Activated CD4-positive, CD25-positive, alpha-beta regulatory T cell (primary cell): ENCODE measurements around the gene SEPTIN7.
A peak's percentile ranks its signal among the peaks of the same experiment; 100 is the strongest.

Experiments used
- DNase-seq, 4 experiments: peaks; one replicate each; lab custom pipeline; 2025; lab: John Stamatoyannopoulos, UW

SEPTIN7 gene

DNA sequence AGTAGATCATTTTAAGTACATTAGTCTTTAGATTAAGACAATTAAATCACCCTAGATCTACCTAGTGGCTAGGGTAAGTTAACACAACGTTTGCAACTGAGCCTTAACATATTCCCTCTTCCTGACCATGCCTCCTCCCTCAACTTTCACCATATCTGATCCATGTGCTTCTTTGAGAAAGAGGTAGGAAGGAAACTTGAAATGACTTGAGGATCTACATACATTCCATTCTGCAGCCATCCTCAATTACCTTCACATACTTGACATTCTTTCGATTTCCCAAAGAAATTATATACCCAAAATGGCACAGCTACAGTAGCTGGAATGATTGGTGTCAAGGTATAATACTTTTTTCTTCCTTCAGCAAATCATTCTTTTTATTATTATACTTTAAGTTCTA is 12.9 kb upstream of the SEPTIN7 start:
- no peak for DNase-seq

DNA sequence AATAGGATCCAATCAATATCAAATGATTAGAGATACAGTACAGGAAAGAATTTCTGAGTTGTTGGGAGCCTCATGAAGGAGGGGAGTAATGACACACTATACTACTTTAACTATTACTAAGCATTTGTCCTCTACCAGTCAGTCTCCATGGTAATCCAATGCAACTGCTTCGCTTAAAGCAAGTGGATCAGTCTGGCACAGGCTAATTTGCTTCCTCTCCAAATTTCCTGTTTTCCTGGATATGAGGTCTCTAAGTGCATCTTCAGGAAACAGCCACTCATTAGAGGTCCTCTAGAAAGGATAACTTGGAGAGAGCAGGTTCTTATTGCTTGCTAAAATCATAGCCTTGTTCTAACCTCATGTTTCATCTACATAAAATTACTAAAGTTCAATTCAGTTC is 8.4 kb upstream of the SEPTIN7 start:
- DNase-seq, result no peak

DNA sequence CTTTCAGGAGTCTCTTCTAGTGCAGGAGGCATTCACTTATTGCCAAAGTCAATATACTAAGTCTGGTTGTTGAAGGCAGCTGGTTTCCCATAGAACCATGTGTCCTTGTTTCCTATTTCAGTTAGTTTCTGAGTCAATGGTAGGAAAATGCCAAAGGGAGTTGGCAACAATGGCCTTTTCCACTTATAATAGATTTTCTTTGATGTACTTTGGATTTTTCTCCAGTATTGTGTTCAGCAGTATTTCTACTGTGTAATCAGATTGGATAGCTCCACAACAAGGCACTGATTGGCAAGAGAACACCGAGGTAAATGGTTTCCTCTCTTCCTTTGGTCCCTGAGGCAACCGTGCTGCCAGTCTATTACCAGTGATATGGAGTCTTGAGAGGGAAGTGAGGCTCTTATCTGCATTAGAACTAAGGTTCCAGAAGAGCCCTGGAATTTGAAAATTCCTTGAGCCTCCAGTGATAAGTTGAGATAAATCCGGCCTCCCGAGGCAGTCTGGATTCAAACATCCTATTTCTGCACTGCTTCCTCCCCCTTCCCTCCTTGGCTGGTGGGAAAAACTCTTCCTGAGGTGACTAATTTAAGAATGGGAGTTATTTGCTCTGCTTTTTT is 7.9 kb upstream of the SEPTIN7 start:
- DNase-seq, result no peak

DNA sequence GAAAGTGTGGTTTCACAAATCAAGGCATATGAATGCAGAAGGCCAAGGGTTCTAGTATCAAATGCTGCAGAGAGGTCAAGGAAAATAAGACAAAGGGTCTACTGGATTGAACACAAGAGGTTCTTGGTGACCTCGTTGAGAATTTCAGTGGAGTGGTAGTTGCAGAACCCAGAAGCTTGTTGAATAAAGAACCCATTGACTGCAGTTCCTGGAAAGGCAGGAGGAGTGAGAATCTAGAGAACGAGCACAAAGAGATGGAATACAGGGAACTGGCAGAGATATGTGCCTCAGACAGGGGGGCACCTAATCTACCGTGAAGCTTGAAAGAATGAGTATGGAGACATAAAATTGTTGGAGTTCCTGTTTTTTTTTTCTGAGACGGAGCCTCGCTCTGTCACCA is 3.5 kb upstream of the SEPTIN7 start:
- no peak for DNase-seq

DNA sequence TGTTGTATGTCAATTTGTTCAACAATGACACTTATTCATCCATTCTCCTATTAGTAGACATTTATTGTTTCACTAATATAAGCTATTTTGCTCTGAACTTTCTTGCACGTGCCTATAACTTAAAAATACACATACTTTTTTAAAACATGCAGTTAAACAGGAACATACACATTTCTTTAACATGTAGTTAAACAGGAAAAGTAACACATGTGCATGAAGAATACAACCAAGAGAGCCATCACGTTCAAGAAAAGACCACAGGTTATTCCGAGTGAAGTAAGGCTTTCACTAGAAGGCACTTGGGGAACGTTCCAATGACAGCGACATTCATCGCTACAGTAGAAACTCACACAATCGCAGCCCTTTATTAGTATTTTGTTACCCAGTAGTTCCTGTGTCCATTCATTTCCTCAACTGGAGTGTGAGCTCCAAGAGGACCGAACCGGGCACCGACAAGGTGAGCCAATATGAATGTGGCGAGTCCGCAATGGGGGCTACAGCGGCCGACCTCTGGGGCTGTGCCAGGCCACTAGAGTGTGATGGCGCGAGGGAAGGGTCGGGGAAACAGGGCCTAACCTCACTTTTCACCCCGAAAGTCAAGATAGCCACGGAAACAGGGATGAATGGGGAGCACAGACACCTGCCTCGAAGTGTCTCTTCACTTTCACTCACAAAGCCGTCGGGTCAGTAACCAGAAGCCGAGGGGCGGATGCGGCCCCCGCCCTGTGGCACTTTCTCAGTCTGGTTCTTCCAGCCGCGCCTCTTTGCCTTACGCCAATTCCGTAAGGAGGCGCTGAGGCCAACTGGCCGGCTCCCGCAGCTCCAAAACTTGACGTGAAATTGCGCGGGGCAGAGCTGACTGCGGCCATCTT is 775 bp upstream of the SEPTIN7 start:
- peak in 3 of 4 experiments; percentile 68 to 73 (median 71) for DNase-seq

DNA sequence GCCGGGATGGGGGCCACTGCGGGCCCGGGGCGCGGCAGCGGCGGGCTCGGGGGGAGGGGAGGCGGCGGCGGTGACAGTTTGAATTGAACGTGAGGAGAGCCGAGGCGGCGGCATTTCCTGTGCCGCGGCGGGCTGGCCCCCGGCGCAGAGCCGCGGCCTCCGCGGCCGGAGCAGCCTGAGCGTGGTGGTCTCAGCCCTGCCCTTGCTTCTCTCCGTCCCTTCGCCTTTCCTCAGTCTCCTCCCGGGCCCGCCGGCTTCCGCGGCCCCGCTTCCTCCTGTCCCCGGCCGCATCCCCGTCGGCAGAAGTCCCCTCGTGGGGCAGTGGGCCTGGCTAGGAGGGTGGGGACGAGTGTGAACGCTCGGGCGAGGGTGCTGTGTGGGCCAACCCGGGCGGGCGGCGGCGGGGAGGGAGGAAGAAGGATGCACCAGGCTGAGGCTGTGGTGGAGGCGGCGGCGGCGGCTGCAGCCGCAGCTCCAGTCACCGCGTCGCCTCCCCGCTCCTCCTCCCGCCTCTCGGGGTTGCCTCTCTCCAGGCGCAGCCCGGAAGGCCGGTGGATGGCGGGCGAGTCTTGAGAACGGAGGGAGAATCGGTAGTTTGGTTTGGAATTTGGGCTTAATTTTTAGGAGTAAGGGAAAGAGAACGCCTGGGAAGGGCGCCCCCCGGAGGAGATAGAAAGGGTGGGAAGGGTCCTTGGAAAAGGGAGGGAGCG is 690 bp downstream of the SEPTIN7 start:
- DNase-seq, result peak; percentile 41 to 71 (median 52)

DNA sequence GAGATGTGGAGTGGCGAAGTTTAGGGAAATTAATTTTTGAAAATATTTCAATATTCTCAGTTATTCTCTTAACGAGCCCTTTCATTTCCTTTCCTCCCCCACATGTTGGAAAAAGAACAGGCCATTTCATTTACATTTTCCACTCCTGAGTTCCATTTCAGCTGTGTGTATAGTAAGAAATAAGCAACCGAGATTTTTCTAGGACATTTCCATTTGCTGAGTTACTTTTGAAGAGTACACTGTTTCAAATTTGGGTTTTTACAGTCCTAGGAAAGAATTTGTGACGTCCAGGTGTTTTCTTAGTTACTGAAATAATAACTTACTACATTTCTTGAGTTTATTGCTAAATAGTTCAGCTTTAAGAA is 1.2 kb downstream of the SEPTIN7 start:
- DNase-seq, result no peak

DNA sequence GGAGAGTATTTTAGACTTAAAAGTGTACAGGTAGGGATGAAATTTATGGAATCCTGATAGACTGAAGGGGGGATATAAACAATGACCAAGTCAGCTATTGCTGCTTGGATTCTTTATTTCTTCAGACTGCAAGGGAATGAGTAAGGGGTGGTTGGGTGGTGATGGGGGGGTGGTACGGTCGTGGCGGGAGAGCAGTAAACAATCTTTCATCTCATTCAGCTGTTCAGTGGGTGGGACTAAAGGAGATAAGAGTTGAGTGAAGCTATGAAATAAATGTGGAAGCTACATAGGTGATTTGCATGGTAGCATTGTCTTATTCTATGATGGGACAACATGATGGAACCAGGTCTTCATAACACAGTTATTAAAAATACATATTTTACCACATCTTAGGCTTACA is 1.8 kb downstream of the SEPTIN7 start:
- no peak for DNase-seq

DNA sequence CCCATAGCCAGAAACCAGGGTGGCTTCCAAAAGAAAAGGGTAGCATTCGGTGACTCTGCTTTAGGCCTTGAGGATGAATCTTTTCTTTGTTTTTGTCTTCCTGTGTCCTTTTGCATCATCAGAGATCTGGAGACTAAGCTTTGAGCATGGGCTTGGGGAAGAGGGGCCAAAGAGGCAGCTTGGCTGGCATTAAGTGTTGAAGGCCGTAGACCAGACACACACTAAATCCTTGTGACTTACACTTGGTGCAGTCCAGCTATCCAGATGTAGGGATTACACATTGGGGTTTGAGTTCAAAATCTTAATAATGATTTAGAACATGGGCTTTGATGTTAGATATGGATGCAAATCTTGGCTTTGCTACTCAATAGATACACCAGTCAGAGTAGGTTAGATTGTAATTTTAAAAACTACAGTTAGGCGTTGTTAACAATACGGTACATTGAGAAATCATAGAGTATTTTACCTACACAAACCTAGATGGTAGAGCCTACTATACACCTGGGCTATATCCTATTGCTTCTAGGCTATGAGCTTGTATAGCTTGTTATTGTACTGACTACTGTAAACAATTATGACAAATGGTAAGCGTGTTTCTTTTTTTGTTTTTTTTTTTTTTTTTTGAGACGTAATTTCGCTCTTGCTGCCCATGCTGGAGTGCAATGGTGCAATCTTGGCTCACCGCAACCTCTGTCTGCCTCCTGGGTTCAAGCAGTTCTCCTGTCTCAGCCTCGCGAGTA is 3.5 kb downstream of the SEPTIN7 start:
- no peak for DNase-seq

DNA sequence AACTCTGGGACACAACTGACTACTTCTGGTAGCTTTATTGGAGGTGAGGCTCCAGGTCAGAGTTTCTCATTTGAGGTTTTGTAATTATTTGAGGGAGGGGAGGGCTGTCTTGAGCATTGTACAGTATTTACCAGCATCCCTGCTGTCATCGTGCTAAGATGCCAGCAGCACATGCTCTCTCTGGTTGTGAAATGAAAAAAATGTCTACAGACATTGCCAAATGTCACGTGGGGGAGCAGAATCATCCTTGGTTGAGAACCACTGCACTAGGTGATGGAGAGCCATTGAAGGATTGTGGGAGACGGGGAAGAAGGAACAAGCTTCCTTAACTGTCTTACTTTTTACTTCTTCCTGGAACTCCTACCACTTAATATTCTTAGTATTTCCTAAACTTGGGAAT is 5.0 kb downstream of the SEPTIN7 start:
- DNase-seq, result no peak

DNA sequence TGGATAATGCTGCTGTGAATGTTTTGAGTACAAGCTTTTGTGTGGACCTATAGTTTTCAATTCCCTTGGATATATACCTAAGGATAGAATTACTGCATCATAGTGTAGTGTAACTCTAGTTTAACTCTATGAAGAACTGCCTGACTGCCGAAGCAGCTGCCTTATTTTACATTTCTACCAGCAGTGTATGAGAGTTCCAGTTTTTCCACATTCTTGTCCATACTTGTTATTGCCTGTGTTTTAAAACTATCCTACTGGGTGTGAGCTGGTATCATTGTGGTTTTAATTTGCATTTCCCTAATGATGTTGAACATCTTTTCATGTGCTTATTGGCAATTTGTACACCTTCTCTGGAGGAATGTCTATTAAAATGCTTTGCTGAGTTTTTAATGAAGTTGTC is 15.7 kb downstream of the SEPTIN7 start:
- DNase-seq, result no peak

DNA sequence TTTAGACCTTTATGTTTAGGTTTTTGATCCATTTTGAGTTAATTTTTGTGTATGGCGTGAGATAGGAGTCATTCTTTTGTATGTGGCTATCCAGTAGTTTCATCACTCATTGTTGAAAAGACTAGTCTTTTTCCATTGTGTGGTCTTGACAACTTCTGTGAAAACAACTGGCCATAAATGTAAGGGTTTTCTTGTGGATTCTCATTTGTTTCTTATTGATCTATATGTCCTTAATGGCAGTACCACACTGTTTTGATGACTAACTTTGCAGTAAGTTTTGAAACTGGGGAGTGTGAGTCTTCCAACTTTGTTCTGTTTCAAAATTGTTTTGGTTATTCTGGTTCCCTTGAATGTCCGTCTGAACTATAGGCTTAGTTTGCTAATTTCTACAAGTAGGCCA is 16.3 kb downstream of the SEPTIN7 start:
- DNase-seq, result no peak

DNA sequence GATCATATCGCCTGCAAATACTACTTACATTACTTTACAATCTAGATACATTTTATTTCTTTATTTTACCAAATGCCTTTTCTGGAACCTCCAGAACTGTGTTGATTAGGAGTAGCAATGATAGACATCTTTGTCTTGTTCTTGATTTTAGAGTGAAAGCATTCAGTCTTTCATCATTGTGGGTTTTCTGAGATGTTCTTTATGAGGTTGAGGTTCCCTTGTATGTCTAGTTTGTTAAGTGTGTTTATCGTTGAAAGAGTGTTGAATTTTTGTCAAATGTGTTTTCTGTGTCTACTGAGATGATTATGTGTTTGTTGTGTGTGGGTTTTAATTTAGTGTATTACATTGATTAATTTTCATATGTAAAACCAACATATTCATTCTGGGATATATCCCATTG is 17.1 kb downstream of the SEPTIN7 start:
- no peak for DNase-seq

DNA sequence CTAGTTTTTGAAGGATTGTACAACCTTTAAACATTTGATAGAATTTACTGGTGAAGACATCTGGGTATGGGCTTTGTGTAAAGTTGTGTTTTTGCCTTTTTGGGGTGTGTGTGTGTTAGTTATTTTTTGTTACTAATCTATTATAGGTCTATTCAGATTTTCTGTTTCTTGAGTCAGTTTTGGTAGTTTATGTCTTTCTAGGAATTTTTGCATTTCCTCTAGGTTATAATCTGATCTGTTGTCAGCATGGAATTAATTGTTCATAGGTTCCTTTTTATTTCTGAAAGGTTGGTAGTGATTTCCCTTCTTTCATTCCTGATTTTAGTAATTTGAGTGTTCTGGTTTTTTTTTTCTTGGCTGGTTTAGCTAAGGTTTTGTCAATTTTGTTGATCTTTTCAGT is 17.7 kb downstream of the SEPTIN7 start:
- DNase-seq, result no peak

DNA sequence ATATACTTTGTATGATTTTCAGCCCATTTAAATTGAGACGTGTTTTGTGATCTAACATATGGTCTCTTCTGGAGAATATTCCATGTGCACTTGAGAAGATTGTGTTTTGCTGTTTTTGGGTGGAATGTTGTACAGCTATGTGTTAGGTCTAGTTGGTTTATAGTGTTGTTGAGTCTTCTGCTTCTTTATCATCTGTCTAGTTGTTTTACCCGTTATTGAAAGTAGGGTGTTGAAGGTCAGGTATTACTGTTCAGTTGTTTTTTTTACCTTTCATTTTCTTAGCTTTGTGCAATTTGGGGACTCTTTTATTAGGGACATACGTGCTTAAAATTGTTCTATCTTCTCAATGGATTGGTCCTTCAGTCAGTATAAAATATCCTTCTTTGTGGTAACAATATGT is 18.5 kb downstream of the SEPTIN7 start:
- no peak for DNase-seq

DNA sequence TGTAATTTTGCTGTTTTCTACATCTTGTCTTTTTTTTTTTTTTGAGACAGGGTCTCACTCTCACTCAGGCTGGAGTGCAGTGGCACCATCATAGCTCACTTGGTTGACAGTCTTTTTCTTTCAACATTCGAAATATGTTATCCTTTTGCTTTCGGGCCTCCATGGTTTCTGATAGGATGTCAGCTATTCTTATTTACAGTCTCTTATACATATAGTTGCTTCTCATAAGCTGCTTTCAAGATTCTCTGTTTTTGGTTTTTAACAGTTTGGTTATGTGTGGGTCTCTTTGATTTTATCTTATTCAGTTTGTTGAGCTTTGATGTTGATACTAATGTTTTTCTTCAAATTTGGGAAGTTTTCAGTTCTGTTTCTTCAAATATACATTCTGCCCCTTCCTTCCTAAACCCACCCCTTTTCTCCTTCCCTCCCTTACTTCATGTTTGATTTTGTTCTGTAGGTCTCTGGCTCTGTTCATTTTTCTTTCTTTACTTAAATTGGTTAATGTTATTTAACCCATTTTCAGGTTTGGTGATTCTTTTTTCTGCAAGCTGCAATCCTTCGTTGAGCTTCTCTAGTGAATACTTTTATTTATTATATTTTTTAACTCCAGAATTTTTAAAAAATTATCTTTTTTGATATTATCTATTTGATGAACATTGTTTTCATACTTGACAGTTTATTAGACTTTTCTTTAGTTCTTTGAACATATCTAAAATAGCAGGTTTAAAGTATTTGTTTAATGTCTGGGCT is 19.3 kb downstream of the SEPTIN7 start:
- DNase-seq, result no peak

DNA sequence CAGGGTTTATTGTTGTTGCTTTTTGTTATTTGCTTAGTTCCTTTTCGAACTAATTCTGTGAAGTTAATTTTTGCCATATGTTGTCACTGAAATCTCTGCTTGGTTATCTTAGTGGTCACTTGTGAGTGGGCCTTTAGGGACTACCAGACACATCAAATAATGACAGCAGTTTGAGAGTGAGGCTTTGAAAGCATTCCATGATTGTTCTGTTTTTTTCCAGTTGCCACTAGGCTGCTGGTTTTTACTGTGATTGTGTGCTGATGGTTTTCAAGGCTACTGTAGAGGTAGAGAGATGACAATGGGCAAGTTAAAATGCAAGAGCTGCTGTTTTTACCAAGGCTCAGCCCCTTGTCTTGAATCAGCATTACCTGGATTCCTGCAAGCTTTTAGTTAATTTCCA is 20.0 kb downstream of the SEPTIN7 start:
- DNase-seq, result no peak

DNA sequence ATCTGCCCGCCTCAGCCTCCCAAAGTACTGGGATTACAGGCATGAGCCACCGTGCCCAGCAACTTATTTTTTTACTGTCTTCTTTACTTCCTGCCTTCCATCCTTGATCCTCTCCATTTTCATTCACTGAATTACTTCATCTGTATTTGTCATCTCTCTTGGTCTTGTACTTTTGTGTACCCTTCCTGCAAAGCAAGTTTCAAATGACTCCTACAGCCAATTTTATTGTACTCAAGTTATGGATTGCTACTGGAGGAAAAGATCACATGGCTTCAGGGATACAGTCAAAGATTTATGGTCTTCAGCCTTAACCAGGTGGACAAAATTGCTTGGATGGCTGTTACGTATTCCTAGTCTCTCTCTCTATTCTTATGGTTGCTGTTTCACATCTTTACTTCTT is 22.6 kb downstream of the SEPTIN7 start:
- DNase-seq, result no peak

DNA sequence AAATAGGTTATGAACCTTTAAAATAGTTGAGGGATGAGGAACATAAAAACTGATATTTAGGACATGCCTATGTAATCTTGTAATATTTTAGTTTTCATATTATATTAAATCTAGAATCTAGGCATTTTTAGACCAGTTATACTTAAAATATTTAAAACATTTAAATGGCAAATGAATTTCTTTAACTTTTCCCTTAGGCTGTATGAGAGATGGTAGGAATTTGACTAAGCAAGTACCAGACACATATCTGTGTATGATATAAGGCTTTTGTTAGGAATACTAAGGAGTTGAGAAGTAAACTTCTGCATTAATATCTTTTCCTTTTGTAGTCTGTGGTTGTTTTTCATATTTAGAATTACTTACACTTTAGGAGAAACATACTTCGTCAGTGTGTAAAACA is 25.1 kb downstream of the SEPTIN7 start:
- no peak for DNase-seq

DNA sequence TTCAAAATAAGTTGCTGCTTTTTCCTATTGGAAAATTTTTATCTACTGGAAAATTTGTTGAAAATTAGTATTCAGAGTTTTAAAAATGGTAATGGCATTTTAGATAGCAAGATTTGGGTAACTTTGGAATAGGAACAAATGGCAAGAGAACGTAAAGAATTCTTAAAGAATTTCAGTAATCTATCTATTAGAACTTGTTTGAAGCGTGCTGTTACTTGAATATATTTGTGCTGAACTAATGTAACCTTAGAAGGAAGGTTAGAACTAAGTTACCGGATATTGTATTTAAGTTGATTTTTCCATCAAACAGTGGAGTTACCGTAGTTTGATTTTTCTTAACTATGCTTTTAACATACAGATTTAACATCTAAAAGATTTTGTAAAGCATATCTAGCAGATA is 25.9 kb downstream of the SEPTIN7 start:
- no peak for DNase-seq

DNA sequence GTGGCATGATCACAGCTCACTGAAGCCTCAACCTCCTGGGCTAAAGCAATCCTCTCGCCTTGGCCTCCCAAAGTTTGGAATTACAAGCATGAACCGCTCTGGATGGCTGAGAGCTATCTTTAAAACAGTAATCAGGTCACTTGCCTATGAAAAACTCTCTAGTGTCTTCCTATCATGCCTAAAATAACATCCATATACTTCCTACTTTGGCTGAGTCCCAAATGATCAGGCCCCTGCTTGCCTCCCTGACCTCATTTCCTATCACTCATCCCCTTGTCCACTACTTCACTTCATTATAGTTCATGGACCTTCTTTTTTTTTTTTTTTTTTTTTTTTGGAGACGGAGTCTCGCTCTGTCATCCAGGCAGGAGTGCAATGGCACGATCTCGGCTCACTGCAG is 28.0 kb downstream of the SEPTIN7 start:
- DNase-seq, result no peak

DNA sequence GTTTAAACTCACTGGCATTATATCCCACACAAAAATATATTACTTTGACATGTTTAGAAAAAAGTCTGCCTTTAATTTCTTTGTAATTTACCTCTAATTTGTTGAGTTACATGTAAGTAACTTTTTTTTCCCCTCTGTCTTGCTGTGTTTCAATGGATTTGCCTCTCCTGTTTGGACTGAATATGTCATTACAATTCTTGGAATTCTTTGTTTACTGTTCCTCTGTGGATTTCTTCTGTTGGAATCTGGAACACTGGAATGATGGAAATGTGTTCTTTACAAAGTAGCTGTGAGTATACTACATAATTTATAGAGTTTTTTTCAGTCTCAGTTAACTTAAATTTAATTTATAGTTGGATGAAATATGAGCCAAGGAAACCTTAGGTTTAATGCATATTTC is 30.4 kb downstream of the SEPTIN7 start:
- no peak for DNase-seq
